ENCODE data around the gene BLTP3A.

The BLTP3A gene

GRCh38 chr6:34819571-34820480 lies 27.9 kb downstream of the BLTP3A start:
- no peak for DNase-seq (ENCODE audit: extremely low read depth in 1 of 2, low read depth in 1 of 2)

GRCh38 chr6:34829137-34829536 lies 37.3 kb downstream of the BLTP3A start:
- no peak for DNase-seq (ENCODE audit: extremely low read depth in 1 of 2, low read depth in 1 of 2)

GRCh38 chr6:34832942-34833341 lies 41.1 kb downstream of the BLTP3A start:
- no peak for DNase-seq (ENCODE audit: extremely low read depth in 1 of 2, low read depth in 1 of 2)

GRCh38 chr6:34834789-34835518 lies 43.1 kb downstream of the BLTP3A start:
- no peak for DNase-seq (ENCODE audit: extremely low read depth in 1 of 2, low read depth in 1 of 2)

DNA sequence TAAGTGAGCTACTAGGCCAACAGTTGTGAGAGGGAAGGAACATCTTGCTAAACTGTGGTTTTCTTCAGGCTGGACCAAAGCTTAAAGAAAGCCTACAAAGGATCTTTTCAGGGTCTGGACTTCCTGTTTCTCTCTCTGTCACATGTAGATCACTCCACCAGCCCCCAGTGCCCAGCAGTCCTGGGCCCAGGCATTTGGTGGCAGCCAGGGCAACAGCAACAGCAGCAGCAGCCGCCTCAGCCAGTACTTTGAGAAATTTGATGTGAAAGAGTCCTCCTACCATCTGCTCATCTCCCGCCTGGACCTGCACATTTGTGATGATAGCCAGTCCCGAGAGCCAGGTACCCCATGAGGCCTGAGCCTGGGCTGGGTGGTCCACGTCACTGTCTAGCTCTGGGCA lies 44.1 kb downstream of the BLTP3A start:
- DNase-seq (ENCODE audit: extremely low read depth in 1 of 2, low read depth in 1 of 2), result no peak

DNA sequence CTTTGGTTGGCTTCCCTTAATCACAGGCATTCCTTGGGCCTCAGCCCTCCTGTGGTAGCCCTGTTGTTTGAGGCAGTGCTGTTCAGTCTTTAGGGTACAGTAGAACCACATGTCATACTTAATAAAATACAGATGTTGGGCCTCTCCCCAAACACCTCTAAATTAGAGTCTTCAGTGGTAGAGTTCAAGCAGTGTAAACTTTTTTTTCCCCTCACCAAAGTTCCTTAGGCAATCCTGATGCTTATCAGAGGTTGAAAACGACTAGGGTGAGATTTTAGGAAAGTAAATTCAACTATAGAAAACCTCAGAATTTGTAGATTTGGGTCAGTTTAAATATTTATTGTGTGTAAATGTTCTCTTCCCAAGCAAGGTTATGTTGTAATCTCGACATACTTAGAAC lies 44.6 kb downstream of the BLTP3A start:
- DNase-seq (ENCODE audit: extremely low read depth in 1 of 2, low read depth in 1 of 2), result no peak

DNA sequence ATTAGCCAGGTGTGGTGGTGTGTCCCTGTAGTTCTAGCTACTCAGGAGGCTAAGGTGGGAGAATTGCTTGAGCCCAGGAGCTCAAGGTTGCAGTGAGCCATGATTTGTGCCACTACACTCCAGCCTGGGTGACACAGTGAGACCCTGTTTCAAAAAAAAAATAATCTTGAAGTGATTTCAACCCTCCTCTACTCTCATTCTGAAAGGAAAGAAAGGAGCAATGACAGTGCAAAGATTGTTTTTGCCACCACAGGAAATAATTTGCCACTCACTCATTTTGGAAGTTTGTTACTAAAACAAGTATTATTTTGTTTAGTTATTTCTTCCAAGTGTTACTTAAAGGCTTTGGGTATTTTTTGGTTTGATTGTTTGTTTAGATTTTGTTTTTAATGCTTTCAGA lies 45.6 kb downstream of the BLTP3A start:
- no peak for DNase-seq (ENCODE audit: extremely low read depth in 1 of 2, low read depth in 1 of 2)

GRCh38 chr6:34839666-34840352 lies 47.9 kb downstream of the BLTP3A start:
- DNase-seq (ENCODE audit: extremely low read depth in 1 of 2, low read depth in 1 of 2), result no peak
